ENCODE results near the gene TFCP2L1.
"Not testable (repeated sequence)": the region's sequence is repeated elsewhere in the genome, so short reads cannot be mapped to it uniquely, and the experiment has no call there.

TFCP2L1 gene

DNA sequence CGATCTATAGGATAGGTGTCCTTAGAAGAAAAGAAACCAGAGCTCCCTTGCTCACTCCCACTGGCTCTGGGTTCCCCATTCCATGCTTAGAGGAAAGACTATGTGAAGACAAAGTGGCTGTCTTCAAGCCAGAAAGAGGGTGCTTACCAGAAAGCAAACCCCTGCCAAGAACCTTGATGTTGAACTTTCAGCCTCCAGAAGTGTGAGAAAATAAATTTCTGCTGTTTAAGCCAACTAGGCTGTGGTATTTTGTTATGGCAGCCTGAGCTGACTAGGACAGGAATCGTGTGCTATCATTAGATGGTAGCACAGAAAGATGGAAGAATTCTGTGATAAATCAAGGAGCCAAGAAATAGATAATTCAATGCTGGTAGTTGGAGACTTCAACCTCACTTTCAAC is 19.9 kb upstream of the TFCP2L1 start:
- TF ChIP-seq, protein P1, sequence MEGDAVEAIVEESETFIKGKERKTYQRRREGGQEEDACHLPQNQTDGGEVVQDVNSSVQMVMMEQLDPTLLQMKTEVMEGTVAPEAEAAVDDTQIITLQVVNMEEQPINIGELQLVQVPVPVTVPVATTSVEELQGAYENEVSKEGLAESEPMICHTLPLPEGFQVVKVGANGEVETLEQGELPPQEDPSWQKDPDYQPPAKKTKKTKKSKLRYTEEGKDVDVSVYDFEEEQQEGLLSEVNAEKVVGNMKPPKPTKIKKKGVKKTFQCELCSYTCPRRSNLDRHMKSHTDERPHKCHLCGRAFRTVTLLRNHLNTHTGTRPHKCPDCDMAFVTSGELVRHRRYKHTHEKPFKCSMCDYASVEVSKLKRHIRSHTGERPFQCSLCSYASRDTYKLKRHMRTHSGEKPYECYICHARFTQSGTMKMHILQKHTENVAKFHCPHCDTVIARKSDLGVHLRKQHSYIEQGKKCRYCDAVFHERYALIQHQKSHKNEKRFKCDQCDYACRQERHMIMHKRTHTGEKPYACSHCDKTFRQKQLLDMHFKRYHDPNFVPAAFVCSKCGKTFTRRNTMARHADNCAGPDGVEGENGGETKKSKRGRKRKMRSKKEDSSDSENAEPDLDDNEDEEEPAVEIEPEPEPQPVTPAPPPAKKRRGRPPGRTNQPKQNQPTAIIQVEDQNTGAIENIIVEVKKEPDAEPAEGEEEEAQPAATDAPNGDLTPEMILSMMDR (IDR thresholded peaks at IDR 0.05; ENCODE audit: low read depth, low read length) = no peak
- no peak overlapping the region for H3K4me3 ChIP-seq (ENCODE audit: low read depth, low read length)

DNA sequence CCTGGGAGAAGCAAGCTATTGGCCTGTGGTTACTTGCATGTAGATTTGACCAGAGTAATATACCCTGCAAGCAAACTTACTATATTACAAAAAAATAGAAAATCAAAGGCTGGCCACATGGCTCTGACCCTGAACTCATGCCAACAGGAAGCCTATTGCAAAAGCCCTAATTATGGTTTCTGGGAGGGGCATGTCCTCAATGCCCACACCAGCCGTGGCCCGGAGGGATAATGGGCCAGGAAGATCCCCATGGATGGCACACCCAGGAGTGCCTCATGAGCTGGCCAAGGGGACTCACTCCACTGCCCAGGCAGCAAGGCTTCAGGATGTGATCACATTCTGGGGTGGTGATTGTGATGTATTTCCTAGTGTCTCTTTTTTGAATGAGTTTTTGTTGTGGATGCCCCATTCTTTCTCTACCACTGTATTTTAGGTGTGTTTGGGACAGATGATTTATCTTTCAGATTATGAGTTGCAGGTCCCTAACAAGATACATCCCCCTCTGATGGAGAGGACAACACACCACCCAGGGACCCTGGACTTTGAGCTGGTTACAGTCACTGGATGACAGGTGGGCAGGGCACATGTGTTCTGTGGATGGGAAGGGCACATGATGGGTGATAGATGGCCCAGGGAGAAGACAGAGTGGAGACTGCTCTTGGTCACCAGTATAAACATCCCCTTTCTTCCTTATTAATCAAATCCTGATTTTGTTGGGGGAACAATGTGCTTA is 18.7 kb upstream of the TFCP2L1 start:
- no peak overlapping the region for H3K4me3 ChIP-seq (ENCODE audit: low read depth, low read length)
- TF ChIP-seq, protein P1 (IDR thresholded peaks at IDR 0.05; ENCODE audit: low read depth, low read length) = no peak

DNA sequence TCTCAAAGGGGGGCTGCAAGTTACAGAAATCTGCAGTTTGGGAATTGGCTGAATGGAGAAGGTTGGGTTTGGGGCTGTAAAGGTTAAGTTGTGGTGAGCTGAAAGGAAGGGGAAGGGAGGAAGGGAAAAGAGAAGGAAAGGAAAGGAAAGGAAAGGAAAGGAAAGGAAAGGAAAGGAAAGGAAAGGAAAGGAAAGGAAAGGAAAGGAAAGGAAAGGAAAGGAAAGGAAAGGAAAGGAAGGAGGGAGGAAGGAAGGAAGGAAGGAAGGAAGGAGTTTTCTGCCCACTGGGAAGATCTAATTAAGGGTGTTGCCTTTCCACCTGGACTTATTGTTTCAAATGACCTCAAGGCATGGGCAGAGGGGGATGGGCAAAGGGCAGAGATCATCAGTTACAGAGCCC is 16.2 kb upstream of the TFCP2L1 start:
- H3K4me3 ChIP-seq (ENCODE audit: low read depth, low read length) = not testable (repeated sequence)

DNA sequence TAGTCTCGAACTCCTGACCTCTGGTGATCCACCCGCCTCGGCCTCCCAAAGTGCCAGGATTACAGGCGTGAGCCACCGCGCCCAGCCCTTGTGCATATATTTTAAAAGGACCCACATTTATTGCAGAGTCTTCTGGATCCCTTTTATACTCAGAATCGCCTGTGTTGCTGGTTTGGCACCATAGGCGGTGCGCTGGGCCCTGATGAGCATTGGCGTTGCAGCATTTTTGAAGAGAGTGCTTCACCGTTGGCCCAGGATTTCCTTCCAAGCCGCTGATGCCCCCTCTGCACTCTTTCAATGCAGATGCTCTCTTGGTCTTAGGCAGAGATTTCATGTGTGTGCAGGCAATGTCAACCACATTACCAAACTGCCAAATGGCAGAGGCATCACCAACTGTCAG is 13.5 kb upstream of the TFCP2L1 start:
- no peak overlapping the region for H3K4me3 ChIP-seq (ENCODE audit: low read depth, low read length)
- TF ChIP-seq, protein P1 (IDR thresholded peaks at IDR 0.05; ENCODE audit: low read depth, low read length) = no peak

DNA sequence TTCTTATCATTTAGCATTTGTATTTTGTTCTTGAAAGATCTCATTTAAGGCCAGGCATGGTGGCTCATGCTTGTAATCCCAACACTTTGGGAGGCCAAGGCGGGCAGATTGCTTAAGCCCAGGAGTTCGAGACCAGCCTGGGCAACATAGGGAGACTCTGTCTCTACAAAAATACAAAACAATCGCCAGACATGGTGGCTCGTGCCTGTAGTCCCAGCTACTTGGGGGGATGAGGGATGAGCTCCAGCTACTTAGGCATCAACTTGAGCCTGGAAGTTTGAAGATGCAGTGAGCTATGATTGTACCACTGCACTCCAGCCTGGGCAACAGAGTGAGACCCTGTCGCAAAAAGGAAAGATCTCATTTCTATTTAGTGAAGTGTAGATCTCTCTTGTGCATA is 12.9 kb upstream of the TFCP2L1 start:
- not testable (repeated sequence) for H3K4me3 ChIP-seq (ENCODE audit: low read depth, low read length)

DNA sequence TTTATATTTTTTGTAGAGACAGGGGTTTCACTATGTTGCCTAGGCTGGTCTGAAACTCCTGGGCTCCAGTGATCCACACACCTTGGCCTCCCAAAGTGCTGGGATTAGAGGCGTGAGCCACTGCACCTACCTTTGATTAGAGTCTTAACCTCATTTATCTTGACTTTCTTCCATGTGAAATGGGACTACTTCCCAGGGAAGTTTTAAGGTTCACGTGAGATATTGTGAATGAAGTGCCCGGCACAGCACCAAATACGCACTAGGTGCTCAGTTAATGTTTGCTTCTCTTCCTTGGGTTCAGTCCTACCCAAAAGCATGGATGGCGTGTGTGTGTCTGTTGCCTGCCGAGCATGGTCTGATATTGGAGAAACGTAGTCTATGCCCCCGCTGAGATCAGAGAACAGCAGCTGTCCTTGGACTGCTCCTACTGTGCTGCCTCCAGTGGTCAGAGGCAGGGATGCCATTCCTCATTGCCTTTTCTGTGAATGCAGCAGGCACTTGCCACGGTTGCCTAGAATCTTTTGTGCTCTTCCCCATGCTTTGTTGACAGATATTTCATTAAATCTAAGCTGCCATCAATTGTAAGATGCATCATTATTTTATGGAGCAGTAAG is 12.3 kb upstream of the TFCP2L1 start:
- TF ChIP-seq, protein P1 (IDR thresholded peaks at IDR 0.05; ENCODE audit: low read depth, low read length) = peak; percentile 73
- H3K4me3 ChIP-seq (ENCODE audit: low read depth, low read length) = no peak overlapping the region

DNA sequence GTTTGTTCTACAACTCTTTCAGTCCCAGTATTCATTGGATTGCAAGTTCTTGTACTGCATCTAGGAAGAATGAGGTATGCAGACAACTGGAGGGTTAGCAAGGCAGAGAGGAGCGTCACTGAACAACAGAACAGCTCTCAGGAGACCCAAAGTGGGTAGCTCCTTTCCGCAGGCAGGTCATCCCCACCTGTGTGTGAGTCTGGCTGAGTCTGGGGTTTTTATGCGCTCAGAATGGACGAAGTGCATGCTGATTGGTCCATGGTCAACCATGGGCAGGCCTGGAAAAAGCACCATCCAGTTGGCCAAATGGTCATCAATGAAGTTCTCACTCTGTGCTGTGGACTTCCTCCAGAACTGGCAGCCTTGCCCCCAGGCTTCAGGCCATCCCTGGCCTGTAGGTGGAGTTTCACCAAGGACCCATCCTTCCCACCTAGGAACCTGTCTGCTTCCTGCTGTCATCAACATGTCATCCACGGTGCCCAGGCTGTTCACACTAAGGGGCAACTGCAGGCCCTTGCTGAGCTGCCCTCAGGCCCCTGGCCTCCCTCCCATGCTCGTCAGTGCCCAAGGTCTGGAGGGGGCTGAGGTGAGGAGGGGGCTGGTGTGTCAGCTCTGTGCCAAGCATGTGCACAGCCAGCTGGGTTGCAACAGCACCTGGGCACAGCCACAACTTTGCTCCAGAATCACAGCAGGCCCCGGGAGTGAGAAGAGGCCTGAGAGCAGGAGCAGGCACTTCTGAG is 11.1 kb upstream of the TFCP2L1 start:
- no peak overlapping the region for H3K4me3 ChIP-seq (ENCODE audit: low read depth, low read length)
- TF ChIP-seq, protein P1 (IDR thresholded peaks at IDR 0.05; ENCODE audit: low read depth, low read length) = no peak
